GM18870 (cell line): ENCODE measurements around the gene ROMO1.
"Not testable (repeated sequence)": the region's sequence is repeated elsewhere in the genome, so short reads cannot be mapped to it uniquely, and the experiment has no call there.

Source experiments
- ATAC-seq: cut with Tn5 transposase; IDR thresholded peaks from one replicate; pipeline ENCODE4 v1.9.1; 2021; ENCODE audit warnings: moderate library complexity; ENCODE audit not compliant: unreplicated experiment

Gene ROMO1

DNA sequence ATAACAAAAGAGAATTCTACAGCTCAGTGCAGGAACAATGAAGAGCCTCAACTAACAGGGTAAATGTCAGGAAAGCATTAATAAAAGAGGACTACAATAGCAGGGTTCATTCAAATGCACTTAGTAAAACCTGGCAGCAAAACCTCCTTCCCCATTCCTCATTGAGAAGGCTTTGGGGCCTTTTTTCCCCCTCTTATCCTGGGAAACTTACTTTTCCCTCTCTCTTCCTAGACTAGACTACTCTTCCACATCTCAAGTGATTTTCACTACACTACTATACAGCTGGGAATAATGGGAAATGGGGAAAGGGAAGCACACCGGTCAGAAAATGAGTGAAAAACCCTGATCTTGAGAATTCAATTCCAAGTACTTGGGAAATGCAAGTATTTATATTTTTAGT is 10.1 kb downstream of the ROMO1 start:
- no peak for ATAC-seq

DNA sequence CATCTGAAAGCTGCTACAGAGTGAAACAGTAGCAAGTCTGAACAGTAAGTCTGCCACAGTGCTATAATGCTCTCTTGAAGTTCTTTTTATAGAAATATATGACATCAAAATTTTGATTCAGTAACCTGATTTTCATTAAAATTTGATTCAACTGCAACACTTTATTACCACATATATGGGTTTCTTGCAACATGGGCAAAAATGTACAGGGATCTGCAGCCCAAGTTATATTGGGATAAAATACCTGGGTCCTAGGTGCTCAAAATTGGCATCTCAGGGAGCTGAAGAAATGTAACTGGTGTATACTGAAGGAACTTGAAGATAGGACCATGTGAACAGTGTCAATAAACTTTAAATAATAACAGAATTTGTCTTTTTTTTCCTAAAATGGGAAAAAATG is 10.8 kb downstream of the ROMO1 start:
- no peak for ATAC-seq

DNA sequence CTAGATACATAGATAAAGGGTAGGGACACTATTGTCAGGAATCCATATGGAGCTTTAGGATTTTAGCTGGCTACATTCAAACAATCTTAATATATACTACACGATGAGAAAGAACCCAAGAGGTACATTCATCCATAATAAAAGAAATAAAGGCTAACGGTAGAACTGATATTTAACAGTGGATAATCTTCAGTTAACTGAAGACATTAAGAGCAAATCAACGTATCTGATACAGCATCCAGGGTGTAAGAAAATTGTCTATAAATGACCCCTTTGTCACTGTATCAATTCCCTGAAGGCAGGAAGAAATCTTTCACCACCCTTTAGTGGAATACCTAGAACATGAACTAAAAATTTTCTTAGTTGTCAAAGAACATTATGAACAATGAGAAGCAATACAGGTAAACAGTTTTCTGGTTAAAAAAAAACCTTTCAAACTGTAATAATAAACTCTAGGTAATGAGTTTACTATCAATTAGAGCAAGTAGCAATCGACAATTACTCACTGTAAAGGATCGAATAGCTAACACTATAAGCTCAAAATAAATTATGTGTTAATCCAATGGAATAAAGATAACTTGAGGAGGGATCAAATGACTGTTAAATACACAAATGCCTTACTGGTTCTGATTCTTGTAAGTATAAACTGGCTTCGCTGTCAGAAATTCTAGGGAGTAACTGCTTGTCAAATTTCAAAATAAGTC is 11.8 kb downstream of the ROMO1 start:
- no peak for ATAC-seq

DNA sequence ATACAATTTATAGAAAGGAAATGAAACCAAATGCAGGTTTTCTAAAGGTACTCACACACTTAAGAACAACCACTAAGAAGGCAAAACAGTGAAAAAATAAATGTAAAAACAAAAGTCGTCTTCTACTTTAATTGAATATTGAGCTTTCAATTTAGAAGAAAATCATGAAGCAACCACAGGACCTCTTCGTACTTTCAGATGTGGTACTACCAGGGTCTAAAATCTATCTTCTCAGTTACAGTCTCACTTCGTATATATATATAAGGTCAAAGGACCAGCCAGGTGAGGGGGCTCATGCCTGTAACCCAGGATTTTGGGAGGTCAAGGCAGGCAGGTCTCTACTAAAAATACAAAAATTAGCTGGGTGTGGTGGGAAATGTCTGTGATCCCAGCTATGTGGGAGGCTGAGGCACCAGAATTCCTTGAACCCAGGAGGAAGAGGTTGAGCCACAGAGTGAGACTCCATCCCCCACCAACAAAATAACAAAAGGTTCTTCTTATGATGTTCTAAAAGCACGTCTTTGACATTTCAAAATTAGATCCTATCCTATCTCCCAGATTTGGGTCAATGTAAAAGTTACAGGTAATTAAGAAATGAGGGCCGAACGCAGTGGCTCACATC is 12.5 kb downstream of the ROMO1 start:
- ATAC-seq, result no peak

DNA sequence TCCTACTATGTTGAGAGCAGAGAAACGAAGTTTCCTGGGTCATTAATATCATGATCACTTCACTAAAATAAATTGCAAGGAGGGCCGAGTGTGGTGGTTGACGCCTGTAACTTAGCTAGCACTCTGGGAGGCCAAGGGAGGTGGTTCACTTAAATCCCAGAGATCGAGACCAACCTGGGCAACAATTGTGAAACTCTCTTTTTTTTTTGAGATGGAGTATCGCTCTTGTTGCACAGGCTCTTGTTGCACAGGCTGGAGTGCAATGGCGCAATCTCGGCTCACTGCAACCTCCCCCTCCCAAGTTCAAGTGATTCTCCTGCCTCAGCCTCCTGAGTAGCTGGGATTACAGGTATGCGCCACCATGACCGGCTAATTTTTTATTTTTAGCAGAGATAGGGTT is 13.9 kb downstream of the ROMO1 start:
- not testable (repeated sequence) for ATAC-seq

DNA sequence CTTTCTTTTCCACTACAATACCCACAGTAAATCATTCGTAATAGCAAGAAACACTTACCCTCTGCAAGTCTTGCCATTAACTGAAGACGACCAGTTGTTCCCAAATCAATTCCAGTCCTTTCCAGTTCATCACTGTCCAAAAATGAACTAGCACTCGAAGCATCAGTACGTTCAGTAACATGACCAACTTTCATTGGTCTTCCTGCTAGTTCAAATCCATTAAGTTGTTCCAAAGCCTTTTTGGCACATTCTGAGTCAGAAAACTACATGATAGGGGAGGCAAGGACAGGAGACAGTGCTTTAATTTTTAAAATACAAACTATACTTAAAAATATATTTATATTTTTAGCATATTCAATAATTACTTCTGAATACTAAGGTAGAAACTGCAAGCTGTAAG is 14.9 kb downstream of the ROMO1 start:
- no peak for ATAC-seq

DNA sequence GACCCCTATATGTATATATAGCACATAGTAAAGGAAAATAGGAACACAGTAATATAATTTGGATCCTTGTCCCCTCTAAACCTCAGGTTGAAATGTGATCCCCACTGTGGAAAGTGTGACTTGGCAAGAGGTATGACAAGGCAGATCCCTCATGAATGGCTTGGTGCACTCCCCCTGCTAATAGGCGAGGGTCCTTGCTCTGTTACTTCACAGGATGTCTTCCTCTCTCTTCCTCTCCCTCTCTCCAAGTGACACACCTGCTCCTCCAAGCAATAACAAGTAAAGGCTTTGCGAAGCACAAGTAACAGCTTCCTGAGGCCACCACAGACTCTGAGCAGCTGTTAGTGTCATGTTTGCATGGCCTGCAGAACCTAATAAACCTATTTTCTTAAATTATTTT is 16.4 kb downstream of the ROMO1 start:
- no peak for ATAC-seq

DNA sequence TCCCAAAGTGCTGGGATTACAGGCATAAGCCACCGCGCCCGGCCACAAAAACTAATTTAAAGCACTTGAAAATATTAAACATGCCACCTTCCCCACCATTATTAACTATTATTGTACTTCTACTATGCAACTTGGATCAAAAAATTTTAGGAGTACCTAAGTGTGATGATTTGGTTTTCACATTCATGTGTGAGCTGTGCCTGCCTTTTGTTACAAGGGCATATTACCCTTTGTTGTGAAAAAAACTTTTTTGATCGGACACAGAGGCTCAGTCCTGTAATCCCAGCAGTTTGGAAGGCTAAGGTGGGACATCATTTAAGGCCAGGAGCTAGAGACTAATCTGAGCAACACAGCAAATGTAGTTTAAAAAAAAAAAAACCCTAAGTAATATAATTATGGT is 17.1 kb downstream of the ROMO1 start:
- ATAC-seq, result no peak

DNA sequence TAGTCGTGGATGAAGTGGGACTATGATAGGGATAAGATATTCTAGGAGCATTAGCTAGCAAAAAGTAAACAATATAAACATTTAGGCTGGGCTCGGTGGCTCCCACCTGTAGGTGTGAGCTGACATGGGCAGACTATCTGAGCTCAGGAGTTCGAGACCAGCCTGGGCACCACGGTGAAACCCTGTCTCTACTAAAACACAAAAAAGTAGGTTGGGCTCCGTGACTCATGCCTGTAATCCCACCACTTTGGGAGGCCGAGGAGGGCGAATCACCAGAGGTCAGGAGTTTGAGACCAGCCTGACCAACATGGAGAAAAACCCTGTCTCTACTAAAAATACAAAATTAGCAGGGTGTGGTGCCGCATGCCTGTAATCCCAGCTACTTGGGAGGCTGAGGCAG is 19.1 kb downstream of the ROMO1 start:
- not testable (repeated sequence) for ATAC-seq

DNA sequence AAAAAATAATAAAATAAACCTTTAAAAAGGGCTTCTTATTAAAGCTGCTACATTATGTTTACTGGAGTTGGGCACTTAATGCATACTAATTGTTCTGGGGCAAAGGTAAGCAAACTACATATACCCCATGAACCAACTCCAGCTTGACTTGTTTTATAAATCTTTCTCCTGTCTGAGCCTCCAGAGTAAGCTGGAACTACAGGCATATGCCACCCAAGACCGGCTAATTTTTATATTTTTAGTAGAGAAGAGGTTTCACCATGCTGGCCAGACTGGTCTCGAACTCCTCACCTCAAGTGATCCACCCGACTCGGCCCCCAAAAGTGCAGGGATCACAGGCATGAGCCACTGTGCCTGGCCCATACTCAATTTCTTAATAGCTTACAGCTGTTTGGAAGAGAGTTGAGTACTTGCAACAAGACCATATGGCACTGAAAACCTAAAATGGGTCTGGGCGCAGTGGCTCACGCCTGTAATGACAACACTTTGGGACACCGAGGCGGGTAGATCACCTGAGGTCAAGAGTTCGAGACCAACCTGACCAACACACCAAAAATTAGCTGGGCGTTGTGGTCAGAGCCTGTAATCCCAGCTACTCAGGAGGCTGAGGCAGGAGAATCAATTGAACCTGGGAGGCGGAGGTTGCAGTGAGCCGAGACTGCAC is 19.9 kb downstream of the ROMO1 start:
- ATAC-seq, result no peak

DNA sequence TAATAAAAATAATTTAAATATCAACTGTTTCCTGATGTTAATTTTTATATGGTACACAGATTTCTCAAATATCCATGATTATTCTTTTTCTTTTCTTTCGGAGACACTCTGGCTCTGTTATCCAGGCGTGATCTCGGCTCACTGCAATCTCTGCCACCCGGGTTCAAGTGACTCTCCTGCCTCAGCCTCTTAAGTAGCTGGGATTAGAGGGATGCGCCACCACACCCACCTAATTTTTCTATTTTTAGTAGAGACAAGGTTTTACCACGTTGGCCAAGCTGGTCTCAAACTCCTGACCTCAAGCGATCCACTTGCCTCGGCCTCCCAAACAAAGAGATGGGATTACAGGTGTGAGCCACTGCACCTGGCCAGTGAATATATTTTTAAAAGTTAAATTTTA is 20.5 kb downstream of the ROMO1 start:
- no peak for ATAC-seq

DNA sequence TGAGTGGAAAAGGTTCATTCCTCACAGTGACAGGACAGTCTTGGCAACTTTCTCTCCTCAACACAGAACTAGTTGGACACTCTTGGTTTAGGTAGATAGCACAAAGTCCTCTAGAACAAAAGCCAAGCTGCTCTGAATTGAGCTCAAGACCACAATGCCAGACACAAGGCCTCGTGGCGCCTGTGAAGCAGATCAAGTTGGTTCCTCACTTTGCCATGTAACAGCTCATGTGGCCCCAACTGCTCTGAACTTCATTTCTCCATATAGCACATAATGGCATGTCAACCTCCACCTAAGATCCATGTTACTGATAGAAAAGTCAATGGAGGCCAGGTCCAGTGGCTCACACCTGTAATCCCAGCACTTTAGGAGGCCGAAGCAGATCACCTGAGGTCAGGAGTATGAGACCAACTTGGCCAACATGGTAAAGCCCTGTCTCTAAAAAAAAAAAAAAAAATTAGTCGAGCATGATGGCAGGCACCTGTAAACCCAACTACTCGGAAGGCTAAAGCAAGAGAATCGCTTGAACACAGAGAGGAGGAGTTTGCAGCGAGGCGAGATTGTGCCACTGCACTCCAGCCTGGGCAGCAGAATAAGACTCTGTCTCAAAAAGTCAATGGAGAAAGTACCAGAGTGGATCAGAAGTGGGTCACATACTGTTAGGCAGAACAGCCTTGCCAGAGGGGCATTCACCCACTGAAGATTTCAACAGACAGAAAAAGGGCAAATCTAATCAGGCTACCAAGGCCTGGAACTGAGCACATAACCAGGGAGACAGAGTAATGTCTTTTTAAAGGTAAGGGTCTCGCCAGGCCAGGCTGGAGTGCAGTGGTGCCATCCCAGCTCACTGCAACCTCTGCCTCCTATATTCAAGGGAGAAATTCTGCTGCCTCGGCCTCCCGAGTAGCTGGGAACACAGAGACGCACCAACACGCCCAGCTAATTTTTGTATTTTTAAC is 21.2 kb downstream of the ROMO1 start:
- ATAC-seq, result no peak

DNA sequence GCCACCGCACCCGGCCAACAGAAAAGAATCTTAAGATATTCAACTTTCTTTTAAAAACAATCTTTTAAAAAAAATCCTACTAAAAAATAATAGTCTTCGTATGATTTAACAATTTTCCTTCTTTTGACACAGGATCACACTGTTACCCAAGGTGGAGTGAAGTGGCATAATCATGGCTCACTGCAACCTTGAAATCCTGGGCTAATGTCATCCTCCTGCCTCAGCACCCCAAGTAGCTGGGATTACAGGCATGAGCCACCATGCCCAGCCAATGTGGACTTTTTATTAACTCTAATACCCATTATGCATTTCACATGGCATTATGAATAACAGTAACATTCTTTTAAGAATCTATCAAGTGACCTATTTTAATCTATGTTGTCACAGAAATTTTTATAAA is 22.0 kb downstream of the ROMO1 start:
- no peak for ATAC-seq

DNA sequence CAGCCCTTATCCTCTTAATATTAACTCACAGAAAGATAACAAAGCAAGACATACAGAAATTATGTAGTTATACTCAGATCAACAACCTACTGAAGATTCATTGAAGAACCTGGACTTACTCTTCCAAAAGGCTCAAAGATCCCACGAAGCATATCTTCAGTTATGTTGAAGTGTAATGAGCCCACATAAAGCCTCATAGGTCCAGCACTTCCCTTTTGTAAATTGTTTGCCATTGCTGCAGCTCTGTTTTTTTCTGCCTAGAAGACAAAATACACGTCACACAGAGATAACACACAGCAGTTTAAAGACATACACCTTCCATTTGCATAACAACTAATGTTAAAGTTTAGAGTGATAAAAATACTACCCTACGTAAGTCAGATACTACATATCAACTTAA is 22.4 kb downstream of the ROMO1 start:
- ATAC-seq, result no peak

DNA sequence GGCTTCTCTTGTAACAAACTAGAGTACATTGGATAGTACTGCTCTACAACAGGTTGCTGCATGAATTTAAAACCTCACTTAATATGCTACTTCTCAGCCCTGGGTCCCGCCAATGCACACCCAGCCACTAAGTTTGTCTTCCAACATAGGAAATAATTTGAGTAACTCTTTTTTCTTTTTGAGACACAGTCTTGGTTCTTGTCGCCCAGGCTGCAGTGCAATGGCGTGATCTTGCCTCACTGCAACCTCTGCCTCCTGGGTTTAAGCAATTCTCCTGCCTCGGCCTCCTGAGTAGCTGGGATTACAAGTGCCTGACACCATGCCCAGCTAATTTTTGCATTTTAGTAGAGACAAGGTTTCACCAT is 24.1 kb downstream of the ROMO1 start:
- not testable (repeated sequence) for ATAC-seq

DNA sequence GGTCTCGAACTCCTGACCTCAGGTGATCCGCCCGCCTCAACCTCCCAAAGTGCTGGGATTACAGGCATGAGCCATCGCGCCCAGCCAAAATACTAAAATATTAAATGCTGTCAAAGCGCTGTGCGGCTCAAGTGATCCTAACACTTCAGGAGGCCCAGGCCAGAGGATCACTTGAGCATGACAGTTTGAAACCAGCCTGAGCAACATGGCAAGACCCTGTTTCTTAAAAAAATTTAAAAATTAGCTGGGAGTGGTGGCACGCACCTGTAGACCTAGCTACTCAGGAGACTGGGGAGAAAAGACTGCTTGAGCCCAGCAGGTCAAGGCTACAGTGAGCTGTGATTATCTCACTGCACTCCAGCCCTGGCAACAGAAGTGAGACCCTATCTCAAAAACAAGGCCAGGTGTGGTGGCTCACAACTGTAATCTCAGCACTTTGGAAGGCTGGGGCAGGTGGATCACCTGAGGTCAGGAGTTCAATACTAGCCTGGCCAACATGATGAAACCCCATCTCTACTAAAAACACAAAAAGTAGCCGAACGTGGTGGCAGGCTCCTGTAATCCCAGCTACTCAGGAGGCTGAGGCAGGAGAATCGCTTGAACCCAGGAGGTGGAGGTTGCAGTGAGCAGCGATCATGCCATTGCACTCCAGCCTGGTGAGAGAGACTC is 24.6 kb downstream of the ROMO1 start:
- ATAC-seq, result not testable (repeated sequence)

DNA sequence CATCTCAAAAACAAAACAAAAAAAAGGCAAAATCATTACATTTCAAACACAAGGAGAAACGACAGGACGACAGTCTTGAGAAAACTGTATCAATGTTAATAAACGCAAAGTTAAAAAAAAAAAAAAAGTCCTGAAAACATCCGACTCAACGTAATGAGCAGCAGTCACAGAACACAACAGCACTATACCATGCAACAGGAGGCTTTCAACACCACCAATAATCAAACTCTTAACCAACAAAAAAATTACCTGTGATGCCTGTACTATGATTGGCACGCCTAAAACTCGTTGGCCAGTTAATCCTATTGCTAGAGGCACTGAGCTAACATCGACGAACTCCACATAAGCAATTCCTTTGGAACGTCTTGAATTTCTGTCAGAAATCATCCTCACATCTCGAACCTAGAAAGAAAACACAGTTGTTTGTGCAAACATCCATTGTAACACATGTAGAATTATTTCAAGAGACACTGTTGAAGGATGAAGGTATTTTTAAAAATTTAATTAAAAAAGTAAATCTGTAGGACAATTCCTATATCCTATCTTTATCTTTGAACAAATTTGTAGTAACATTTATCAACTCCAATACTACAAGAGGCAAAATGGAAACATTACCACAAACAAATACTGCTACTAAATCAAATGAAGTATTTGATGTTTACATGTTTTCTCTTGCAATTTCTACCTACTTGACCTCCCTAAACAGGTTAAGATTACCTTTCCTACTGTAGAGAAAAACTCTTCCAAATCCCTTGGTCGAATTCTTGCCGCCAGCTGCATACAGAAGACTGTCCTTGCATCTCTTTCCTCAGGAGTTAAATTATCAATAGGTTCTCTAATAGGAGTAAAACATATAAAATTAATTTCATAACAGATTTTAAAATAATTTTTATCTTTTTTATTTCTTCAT is 25.4 kb downstream of the ROMO1 start:
- ATAC-seq, result no peak

DNA sequence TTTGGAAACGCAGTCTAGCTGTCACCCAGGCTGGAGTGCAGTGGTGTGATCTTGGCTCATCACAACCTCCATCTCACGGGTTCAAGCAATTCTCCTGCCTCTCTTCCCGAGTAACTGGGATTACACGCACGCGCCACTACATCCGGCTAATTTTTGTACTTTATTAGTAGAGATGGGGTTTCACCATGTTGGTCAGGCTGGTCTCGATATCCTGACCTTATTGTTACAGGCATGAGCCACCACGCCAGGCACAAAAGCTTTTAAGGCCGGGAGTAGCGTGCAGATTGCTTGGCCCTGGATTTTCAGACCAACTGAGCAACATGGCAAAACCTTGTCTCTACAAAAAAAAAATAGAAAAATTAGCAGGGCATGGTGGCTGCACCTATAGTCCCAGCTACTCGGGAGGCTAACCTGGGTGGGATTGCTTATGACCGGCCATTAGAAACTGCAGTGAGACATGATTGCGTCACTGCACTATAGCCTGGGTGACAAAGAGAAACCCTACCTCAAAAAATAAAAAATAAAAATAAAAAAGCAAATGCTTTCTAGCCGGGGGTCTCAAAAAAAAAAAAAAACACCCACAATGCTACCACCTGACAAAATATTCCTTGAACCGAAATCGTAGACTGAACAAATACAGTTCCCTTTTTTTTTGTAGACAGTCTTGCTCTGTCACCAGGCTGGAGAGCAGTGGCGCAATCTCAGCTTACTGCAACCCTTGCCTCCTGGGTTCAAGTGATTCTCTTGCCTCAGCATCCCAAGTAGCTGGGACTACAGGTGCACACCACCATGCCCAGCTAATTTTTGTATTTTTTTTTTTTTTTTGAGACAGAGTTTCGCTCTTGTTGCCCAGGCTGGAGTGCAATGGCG is 27.9 kb downstream of the ROMO1 start:
- ATAC-seq, result no peak

DNA sequence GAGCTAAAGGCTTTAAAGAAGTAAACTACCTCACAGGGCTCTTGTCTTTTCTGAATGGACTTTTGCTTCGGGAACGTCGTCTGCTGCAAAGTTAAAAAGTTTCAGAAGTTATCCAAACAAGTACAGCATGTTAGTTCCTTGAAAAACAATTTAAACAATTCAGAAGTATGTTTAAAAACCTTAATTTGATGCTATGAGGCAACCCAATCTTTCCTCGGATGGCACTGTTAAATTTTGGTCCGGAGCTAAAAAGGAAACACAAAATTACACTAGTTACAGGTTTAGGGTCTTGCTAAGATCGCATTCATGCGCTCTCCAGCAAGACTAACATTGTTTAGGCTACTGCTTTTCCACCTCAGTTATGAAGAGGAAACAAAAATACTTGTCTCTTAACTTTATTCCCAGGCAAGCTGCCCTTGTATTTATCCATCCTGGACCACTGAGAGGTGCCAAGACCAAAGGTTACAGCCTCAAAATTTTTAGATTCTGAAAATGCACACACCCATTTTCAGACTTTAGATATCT is 30.1 kb downstream of the ROMO1 start:
- no peak for ATAC-seq
